Right forelimb (tissue), 1 donor: ENCODE data around the gene KRTAP9-6.
"Not testable (repeated sequence)": the region's sequence is repeated elsewhere in the genome, so short reads cannot be mapped to it uniquely, and the experiment has no call there.

Experiments
- DNase-seq: peaks from one replicate; pipeline ENCODE4 v3.0.0-alpha.2; 2018

Gene KRTAP9-6, protein sequence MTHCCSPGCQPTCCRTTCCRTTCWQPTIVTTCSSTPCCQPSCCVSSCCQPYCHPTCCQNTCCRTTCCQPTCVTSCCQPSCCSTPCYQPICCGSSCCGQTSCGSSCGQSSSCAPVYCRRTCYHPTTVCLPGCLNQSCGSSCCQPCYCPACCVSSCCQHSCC

DNA sequence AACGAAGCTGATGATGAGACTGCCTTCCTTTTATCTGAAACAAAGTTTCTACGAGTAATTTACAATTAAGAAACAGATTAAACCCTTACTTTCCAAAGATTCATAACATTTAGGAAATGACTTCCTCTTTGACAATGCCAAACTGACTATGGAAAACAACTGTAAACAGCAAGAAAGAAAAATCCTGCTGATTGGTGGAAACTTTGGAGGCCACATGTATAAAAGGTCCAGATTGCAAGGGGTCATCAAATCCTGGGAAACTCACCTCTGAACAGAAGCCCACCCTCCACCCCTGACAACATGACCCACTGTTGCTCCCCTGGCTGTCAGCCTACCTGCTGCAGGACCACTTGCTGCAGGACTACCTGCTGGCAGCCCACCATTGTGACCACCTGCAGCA, at the start of gene KRTAP9-6:
Gene KRTAP9-6, plus strand, starts transcription at position 301 of the 400 bp plus-strand sequence. Its CDS starts 0 bp downstream, at position 301.
- no peak for DNase-seq

DNA sequence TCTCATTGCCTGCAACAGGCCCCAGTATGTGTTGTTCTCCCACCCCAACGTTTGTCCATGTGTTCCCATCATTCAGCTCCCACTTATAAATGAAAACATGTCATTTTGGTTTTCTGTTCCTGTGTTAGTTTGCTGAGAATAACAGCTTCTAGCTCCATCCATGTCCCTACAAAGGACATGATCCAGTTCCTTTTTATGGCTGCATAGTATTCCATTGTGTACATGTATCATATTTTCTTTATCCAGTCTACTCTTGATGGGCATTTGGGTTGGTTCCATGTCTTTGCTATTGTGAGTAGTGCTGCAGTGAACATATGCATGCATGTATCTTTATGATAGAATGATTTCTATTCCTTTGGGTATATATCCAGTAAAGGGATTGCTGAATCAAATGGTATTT, 49.5 kb upstream of the KRTAP9-6 start:
- no peak for DNase-seq

DNA sequence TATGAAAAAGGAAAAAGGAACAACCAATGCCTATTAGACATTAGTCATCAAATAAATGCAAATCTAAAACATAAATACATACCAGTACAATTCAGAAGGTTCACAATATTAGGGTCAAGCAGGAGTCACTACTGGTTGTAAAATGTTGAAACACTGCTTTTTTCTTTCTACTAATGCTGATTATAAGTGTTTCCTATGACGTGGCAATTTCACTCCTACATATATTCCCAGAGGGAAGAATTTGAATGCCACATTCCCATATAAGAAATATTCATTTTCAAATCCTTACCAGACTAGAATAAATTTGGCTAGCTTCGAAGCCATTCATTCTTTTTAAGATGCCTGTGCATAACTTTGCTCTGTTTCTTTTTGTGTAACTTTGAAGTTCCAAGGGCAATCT, 41.4 kb upstream of the KRTAP9-6 start:
- no peak for DNase-seq

DNA sequence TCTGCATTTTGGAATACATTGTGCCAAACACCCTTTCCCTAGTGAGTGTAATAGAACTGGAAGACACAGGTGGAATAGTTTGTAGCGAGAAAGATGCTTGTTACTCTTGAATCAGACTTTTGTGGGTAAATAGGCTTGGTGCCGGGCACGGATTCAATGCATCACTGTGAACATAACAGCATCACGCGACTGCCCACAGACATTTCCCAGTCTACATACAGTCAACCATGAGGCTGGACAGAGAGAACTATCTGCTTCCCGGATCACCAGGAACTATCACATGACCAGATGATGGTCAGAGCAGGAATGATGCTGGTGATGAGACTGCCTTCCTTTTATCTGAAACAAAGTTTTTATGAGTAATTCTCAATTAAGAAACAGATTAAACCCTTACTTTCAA, 39.1 kb upstream of the KRTAP9-6 start:
- DNase-seq, result no peak

DNA sequence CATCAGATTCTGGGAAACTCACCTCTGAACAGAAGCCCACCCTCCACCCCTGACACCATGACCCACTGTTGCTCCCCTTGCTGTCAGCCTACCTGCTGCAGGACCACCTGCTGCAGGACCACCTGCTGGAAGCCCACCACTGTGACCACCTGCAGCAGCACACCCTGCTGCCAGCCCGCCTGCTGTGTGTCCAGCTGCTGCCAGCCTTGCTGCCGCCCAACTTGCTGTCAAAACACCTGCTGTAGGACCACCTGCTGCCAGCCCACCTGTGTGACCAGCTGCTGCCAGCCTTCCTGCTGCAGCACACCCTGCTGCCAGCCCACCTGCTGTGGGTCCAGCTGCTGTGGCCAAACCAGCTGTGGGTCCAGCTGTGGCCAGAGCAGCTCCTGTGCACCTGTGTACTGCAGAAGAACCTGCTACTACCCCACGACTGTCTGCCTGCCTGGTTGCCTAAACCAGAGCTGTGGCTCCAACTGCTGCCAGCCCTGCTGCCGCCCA, 38.5 kb upstream of the KRTAP9-6 start, which contains the start of gene KRTAP9-2:
Gene KRTAP9-2, plus strand, starts transcription at position 51 of the 498 bp plus-strand sequence. Its CDS starts 7 bp downstream, at position 58.
- DNase-seq, result not testable (repeated sequence)

DNA sequence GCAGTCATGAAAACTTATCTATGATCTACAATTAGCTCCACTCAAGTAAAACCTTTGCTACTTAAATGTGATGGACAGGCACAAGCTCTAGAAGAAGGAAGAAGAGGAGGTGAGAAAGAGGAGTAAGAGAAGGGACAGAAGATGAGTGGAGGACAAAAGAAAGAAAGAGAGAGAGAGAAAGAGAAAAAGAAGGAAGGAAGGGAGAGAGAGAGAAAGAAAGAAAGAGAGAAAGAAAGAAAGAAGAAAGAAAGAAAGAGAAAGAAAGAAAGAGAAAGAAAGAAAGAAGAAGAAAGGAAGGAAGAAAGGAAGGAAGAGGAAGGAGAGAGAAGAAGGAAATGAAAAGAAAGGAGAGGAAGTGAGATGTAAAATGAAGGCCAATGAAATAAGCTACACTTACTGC, 35.1 kb upstream of the KRTAP9-6 start:
- DNase-seq, result no peak

DNA sequence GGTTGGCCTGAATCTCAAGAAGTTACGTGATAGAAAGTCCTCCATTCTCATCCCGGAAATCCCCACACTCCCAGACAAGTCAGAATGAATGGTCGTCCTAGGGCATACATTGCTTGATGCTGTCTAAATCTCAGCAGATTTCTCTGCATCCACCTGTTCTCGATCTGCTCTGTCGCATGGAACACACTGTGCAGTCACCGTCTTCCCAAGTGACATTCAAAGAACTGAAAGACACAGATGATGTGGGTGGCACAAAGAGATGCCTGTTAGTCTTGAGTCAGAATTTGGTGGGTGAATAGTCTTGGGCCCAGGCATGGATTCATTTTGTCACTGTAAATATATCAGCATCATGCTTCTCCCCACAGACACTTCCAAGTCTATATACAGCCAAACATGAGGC, 33.4 kb upstream of the KRTAP9-6 start:
- no peak for DNase-seq

DNA sequence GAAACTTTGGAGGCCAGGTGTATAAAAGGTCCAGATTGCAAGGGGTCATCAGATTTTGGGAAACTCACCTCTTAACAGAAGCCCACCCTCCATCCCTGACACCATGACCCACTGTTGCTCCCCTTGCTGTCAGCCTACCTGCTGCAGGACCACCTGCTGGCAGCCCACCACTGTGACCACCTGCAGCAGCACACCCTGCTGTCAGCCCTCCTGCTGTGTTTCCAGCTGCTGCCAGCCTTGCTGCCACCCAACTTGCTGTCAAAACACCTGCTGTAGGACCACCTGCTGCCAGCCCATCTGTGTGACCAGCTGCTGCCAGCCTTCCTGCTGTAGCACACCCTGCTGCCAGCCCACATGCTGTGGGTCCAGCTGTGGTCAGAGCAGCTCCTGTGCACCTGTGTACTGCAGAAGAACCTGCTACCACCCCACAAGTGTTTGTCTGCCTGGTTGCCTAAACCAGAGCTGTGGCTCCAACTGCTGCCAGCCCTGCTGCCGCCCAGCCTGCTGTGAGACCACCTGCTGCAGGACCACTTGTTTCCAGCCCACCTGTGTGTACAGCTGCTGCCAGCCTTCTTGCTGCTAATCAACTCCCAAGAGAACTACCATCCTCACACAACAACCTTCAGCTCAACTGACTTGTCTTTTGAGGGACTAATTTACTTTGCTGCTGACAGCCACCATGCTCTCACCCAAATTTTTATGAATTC, 32.6 kb upstream of the KRTAP9-6 start, which contains the start of gene KRTAP9-3:
Gene KRTAP9-3, plus strand, starts transcription at position 51 of the 707 bp plus-strand sequence. Its CDS starts 53 bp downstream, at position 104.
- not testable (repeated sequence) for DNase-seq

DNA sequence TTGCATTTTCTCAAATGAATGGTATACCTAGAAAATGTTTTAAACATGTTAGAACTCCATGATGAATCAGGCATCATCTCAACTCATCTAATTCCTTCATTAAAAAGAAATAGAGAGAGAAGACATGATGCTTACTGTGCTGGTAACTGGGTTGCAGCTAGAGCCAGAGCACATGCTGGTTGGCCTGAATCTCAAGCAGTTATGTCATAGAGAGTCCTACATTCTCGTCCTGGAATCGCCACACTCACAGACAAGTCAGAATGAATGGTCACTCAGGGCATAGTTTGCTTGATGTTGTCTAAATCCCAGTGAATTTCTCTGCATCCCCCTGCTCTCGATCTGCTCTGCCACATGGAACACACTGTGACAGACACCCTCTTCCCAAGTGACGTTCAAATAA, 28.1 kb upstream of the KRTAP9-6 start:
- not testable (repeated sequence) for DNase-seq

DNA sequence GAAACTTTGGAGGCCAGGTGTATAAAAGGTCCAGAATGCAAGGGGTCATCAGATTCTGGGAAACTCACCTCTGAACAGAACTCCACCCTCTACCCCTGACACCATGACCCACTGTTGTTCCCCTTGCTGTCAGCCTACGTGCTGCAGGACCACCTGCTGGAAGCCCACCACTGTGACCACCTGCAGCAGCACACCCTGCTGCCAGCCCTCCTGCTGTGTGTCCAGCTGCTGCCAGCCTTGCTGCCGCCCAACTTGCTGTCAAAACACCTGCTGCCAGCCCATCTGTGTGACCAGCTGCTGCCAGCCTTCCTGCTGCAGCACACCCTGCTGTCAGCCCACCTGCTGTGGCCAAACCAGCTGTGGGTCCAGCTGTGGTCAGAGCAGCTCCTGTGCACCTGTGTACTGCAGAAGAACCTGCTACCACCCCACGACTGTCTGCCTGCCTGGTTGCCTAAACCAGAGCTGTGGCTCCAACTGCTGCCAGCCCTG, 27.2 kb upstream of the KRTAP9-6 start, which contains the start of gene KRTAP9-8:
Gene KRTAP9-8, plus strand, starts transcription at position 51 of the 489 bp plus-strand sequence. Its CDS starts 53 bp downstream, at position 104.
- not testable (repeated sequence) for DNase-seq

DNA sequence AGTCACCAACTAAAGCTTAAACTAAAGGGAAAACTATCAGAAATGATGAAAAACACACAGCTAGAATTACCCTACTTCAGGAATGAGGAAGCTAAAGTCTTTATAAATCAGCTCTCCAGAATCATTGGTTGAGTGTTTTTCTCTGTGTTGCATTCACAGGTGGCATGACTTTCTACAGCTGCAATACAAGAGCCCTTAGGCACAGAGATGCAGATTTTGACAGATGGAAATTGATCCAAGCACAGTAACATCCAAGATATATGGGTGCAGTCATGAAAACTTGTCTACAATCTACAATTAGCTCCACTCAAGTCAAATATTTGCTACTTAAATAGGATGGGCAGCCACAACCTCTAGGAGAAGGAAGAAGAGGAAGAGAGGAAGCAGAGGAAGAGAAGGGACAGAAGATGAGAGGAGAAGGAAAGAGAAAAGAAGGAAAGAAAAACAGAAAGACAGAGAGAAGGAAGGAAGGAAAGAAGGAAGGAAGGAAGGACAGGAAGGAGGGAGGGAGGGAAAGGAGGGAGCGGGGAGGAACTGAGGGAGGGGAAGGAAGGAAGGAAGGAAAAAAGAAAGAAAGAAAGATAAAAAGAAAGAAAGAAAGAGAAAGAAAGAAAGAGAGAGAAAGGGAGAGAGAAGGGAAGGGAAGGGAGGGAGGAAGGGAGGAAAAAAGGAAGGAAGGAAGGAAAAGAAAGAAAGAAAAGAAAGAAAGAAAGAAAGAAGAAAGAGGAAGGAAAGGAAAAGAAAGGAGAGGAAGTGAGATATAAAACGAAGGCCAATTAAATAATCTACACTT, 18.0 kb upstream of the KRTAP9-6 start:
- DNase-seq, result not testable (repeated sequence)

DNA sequence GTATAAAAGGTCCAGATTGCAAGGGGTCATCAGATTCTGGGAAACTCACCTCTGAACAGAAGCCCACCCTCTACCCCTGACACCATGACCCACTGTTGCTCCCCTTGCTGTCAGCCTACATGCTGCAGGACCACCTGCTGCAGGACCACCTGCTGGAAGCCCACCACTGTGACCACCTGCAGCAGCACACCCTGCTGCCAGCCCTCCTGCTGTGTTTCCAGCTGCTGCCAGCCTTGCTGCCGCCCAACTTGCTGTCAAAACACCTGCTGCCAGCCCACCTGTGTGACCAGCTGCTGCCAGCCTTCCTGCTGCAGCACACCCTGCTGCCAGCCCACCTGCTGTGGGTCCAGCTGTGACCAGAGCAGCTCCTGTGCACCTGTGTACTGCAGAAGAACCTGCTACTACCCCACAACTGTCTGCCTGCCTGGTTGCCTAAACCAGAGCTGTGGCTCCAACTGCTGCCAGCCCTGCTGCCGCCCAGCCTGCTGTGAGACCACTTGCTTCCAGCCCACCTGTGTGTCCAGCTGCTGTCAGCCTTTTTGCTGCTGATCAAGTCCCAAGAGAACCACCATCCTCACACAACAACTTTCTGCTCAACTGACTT, 15.4 kb upstream of the KRTAP9-6 start, which contains the start of gene KRTAP9-4:
Gene KRTAP9-4, plus strand, starts transcription at position 51 of the 604 bp plus-strand sequence. Its CDS starts 34 bp downstream, at position 85.
- DNase-seq, result not testable (repeated sequence)

DNA sequence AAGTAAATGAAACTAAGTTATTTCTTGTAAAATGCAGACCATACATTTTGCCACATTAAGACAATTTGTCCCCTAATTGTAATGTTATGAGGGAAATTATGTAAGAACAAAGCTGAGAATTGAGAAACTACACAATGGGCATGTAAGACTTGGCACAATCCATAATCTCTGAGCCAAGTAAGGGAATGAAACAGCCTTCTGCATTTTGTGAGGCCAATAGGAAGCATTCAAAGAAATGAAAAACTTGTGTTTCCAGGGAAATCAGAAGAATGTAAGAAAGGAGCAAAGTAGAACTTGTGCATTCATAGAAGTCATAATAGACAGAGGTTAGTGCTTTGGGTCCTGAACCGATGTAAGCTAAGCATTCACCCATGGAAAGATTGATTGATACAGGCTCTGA, 13.9 kb upstream of the KRTAP9-6 start:
- no peak for DNase-seq

DNA sequence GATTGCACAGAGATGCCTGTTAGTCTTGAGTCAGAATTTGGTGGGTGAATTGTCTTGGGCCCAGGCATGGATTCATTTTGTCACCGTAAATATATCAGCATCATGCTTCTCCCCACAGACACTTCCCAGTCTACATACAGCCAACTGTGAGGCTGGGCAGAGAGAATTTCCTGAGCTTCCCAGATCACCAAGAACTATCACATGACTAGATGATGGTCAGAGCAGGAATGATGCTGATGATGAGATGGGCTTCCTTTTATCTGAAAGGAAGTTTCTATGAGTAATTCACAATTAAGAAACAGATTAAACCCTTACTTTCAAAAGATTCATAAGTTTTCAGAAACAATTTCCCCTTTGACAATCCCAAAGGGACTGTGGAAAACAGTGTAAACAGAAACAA, 10.3 kb upstream of the KRTAP9-6 start:
- no peak for DNase-seq

DNA sequence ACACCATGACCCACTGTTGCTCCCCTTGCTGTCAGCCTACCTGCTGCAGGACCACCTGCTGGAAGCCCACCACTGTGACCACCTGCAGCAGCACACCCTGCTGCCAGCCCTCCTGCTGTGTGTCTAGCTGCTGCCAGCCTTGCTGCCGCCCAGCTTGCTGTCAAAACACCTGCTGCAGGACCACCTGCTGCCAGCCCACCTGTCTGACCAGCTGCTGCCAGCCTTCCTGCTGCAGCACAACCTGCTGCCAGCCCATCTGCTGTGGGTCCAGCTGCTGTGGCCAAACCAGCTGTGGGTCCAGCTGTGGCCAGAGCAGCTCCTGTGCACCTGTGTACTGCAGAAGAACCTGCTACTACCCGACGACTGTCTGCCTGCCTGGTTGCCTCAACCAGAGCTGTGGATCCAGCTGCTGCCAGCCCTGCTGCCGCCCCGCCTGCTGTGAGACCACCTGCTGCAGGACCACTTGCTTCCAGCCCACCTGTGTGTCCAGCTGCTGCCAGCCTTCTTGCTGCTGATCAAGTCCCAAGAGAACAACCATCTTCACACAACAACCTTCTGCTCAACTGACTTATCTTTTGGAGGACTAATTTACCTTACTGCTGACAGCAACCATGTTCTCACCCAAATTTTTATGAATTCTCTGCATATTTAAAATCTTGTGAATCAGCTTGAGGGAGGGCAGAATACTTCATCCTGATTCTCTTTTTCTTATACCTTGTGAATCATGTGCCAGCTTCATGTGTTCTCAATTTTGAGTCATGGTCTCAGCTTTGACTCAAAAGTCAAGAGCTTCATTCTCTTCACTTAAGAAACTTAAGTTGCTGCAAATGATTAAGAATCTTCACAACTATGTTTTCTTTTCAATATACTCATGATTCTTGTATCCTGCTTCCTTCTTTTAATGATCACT, 9.5 kb upstream of the KRTAP9-6 start, which contains the start of gene KRTAP9-9:
Gene KRTAP9-9, plus strand, starts transcription at position 4 of the 910 bp plus-strand sequence.
- not testable (repeated sequence) for DNase-seq

DNA sequence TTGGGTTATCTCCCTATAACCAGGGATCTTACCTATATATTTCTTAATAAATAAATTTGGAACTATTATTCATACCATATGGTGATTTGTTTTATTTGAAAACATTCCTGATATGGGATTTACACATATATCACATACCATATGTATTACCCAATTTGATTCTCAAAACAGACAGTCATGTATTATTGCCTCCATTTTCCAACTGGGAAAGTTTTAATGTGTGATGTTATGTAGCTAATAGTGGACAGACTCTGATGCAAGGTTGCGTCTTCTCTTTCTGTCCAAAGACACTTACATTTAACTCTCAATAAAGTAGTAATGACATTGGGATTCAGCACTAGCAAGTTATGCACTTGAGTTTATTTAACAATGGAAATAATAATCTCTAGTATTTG, 8.9 kb upstream of the KRTAP9-6 start:
- DNase-seq, result no peak

DNA sequence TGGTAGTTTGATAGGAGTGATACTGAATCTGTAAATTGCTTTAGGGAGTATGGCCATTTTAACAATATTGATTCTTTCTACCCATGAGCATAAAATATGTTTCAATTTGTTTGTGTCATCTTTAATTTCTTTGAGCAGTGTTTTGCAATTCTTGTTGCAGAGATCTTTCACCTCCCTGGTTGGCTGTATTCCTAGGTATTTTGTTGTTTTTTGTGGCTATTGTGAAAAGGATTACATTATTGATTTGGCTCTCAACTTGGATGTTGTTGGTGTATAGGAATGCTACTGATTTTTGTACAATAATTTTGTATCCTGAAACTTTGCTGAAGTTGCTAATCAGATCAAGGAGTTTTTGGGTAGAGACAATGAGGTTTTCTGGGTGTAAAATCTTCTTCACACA, 6.8 kb upstream of the KRTAP9-6 start:
- no peak for DNase-seq

DNA sequence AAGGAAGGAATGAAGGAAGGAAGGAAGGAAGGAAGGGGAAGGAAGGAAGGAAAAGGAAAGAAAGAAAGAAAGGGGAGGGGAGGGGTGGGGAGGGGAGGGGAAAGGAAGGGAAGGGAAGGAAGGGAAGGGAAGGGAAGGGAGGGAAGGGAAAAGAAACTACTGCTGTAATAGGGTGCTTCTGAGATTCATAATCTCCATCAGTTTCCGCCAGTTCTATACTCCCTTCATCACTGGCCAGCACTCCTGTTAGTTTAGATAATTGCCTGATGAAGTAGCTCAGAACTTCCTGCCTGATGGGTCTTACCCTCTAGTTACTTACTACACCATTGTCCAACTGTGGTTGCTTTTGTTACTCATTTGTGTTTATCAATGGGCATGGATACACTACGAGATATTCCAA, 2.0 kb upstream of the KRTAP9-6 start:
- no peak for DNase-seq

DNA sequence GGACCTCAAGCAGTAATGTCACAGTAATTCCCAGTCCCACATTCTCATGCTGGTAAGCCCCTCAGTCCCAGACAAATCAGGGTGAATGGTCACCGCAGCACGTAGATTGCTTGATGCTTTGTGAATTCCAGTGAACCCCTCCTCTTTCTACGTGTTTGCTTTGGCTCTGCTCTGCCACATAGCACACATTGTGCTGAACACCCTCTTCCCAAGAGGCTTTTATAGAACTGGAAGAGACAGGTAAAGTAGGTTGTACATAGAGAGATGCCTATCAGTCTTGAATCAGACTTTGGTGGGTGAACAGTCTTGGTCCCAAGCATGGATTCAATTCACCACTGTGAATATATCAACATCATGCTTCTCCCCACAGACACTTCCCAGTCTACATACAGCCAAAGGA, 579 bp upstream of the KRTAP9-6 start:
- DNase-seq, result no peak

DNA sequence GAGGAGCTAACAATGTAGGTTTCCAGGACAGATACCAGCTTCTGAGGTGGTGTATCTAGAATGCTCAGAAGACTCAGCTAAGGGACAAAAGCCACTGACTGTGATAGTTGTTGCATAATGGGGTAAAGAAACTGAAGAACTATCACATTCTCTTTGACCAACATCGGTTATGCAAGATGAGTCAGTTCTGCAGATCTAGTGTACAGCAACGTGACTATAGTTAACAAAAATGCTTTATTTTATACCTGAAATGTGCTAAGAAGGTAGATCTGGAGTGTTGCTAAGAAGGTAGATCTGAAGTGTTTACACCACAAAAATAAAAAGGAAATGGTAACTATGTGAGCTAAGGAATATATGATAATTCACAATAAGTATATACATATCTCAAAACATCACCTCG, 2.5 kb downstream of the KRTAP9-6 start:
- no peak for DNase-seq

DNA sequence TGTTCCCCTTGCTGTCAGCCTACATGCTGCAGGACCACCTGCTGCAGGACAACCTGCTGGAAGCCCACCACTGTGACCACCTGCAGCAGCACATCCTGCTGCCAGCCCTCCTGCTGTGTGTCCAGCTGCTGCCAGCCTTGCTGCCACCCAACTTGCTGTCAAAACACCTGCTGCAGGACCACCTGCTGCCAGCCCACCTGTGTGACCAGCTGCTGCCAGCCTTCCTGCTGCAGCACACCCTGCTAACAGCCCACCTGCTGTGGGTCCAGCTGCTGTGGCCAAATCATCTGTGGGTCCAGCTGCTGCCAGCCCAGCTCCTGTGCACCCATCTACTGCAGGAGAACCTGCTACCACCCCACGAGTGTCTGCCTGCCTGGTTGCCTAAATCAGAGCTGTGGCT, 6.1 kb downstream of the KRTAP9-6 start:
- not testable (repeated sequence) for DNase-seq
